GM23338 (cell line): ENCODE measurements around the gene TXN.

Source experiments
- CREB1 ChIP-seq: fragments of 250-450 bp; sonication (Bioruptor Pico); IDR thresholded peaks from 2 replicates; pipeline ENCODE4 v1.5.0; 2020; ENCODE audit warnings: low read depth, mild to moderate bottlenecking, moderate library complexity
- EZH2 ChIP-seq: fragments of 200-600 bp; sonication (generic); IDR thresholded peaks from one replicate; pipeline ENCODE4 v1.8.0; 2017; ENCODE audit warnings: antibody characterized with exemption, mild to moderate bottlenecking, low read depth; ENCODE audit not compliant: unreplicated experiment
- JUNB ChIP-seq: IDR thresholded peaks from one replicate; pipeline ENCODE4 v1.6.1; 2016; ENCODE audit warnings: antibody characterized with exemption; ENCODE audit not compliant: unreplicated experiment
- NANOG ChIP-seq: IDR thresholded peaks from 2 replicates; pipeline ENCODE4 v1.6.1; 2016; ENCODE audit warnings: antibody characterized with exemption, borderline replicate concordance
- POLR2AphosphoS5 ChIP-seq: IDR thresholded peaks from 2 replicates; pipeline ENCODE4 v1.6.1; 2016; ENCODE audit warnings: antibody characterized with exemption, low read depth
- TF ChIP-seq, protein P1 (sequence below), 2 experiments: fragments of 200-600 bp in 1 of 2; sonication (generic) in 1 of 2; conservative IDR thresholded peaks; 2 replicates each; pipeline versions ENCODE4 v1.5.1 to v1.6.1; 2016 to 2017; ENCODE audit warnings: antibody characterized with exemption in 2 of 2, low read depth in 2 of 2, mild to moderate bottlenecking in 2 of 2, moderate library complexity in 1 of 2
- TF ChIP-seq, protein P2 (sequence below): IDR thresholded peaks from one replicate; pipeline ENCODE4 v1.6.1; 2018; ENCODE audit warnings: antibody characterized with exemption; ENCODE audit not compliant: unreplicated experiment

DNA sequence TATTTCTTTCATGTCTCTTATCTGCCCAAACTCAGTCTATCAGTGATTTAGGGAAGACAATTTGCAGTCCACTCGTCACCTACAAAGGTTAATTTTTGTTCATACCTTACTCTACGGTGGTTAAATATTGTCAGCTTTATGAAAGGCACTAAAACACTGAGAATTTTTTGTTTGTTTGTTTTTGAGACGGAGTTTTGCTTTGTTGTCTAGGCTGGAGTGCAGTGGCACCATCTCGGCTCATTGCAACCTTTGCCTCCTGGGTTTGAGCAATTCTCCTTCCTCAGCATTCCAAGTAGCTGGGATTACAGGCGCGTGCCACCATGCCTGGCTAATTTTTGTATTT is 26.4 kb upstream of the TXN start:
- TF ChIP-seq, protein P1, sequence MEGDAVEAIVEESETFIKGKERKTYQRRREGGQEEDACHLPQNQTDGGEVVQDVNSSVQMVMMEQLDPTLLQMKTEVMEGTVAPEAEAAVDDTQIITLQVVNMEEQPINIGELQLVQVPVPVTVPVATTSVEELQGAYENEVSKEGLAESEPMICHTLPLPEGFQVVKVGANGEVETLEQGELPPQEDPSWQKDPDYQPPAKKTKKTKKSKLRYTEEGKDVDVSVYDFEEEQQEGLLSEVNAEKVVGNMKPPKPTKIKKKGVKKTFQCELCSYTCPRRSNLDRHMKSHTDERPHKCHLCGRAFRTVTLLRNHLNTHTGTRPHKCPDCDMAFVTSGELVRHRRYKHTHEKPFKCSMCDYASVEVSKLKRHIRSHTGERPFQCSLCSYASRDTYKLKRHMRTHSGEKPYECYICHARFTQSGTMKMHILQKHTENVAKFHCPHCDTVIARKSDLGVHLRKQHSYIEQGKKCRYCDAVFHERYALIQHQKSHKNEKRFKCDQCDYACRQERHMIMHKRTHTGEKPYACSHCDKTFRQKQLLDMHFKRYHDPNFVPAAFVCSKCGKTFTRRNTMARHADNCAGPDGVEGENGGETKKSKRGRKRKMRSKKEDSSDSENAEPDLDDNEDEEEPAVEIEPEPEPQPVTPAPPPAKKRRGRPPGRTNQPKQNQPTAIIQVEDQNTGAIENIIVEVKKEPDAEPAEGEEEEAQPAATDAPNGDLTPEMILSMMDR (conservative IDR thresholded peaks at IDR 0.05; ENCODE audit: low read depth in 2 of 2), result no peak
- no peak for TF ChIP-seq POLR2AphosphoS5
- no peak for TF ChIP-seq JUNB
- no peak for TF ChIP-seq EZH2
- TF ChIP-seq, protein P2, sequence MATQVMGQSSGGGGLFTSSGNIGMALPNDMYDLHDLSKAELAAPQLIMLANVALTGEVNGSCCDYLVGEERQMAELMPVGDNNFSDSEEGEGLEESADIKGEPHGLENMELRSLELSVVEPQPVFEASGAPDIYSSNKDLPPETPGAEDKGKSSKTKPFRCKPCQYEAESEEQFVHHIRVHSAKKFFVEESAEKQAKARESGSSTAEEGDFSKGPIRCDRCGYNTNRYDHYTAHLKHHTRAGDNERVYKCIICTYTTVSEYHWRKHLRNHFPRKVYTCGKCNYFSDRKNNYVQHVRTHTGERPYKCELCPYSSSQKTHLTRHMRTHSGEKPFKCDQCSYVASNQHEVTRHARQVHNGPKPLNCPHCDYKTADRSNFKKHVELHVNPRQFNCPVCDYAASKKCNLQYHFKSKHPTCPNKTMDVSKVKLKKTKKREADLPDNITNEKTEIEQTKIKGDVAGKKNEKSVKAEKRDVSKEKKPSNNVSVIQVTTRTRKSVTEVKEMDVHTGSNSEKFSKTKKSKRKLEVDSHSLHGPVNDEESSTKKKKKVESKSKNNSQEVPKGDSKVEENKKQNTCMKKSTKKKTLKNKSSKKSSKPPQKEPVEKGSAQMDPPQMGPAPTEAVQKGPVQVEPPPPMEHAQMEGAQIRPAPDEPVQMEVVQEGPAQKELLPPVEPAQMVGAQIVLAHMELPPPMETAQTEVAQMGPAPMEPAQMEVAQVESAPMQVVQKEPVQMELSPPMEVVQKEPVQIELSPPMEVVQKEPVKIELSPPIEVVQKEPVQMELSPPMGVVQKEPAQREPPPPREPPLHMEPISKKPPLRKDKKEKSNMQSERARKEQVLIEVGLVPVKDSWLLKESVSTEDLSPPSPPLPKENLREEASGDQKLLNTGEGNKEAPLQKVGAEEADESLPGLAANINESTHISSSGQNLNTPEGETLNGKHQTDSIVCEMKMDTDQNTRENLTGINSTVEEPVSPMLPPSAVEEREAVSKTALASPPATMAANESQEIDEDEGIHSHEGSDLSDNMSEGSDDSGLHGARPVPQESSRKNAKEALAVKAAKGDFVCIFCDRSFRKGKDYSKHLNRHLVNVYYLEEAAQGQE, result no peak
- TF ChIP-seq CREB1, result no peak
- no peak for TF ChIP-seq NANOG
